SH-SY5Y (cell line): ENCODE data around the gene EPHX1.

ENCODE experiments used
- GATA2 ChIP-seq: IDR thresholded peaks from 2 replicates; pipeline ENCODE4 v1.6.1; 2011; ENCODE audit warnings: mild to moderate bottlenecking, low read depth, low read length
- GATA3 ChIP-seq: IDR thresholded peaks from 2 replicates; pipeline ENCODE4 v1.6.1; 2011; ENCODE audit warnings: low read depth, mild to moderate bottlenecking, low read length, moderate library complexity

- no peak for TF ChIP-seq GATA3
- TF ChIP-seq GATA2, result no peak
Measured at GRCh38 chr1:225806249-225806648, 3.7 kb upstream of the EPHX1 start.
